ENCODE measurements around the gene ARL2.

GRCh38 chr11:65034423-65034822 lies 20.5 kb downstream of the ARL2 start:
- TF ChIP-seq CTCF (conservative IDR thresholded peaks at IDR 0.05 in 1 of 2, IDR thresholded peaks at IDR 0.05 in 1 of 2; ENCODE audit: low read depth in 1 of 2, low read length in 2 of 2) (no peak), EZH2 (IDR thresholded peaks at IDR 0.05; ENCODE audit: low read length, missing control alignments) (no peak)
